Right atrium auricular region (tissue), 2 donors: ENCODE measurements around the gene ZNF516. TPM values are rescaled to one million over a fixed set of nuclear protein-coding genes. Genes with fewer than 3 reads are reported as not detected.
A peak's percentile ranks its signal among the peaks of the same experiment; 100 is the strongest.

Experiments
- DNase-seq: peaks from one replicate; pipeline ENCODE4 v3.0.0-alpha.2; 2019; ENCODE audit warnings: low spot score
- H3K27ac ChIP-seq, 2 donors: fragments of 200-600 bp; sonication (generic); 1 replicate in 1 of 2; 2 replicates in 1 of 2; pipeline ENCODE4 v1.5.1; 2016 to 2019
- H3K27me3 ChIP-seq, 2 donors: fragments of 200-600 bp; sonication (generic); one replicate each; pipeline versions ENCODE4 v1.5.1 to v1.6.0; 2017 to 2019
- H3K36me3 ChIP-seq: fragments of 200-600 bp; sonication (generic); one replicate; pipeline ENCODE4 v1.5.1; 2016
- H3K4me1 ChIP-seq, 2 donors: fragments of 200-600 bp; sonication (generic); one replicate each; pipeline versions ENCODE4 v1.5.1 to v1.6.0; 2017 to 2019
- H3K4me3 ChIP-seq, 2 donors: fragments of 200-600 bp; sonication (generic); 1 replicate in 1 of 2; 2 replicates in 1 of 2; pipeline ENCODE4 v1.5.1; 2017 to 2019; ENCODE audit warnings: mild to moderate bottlenecking in 1 of 2, moderate library complexity in 1 of 2
- H3K9me3 ChIP-seq, 2 donors: fragments of 200-600 bp; sonication (generic); one replicate each; pipeline ENCODE4 v1.5.1; 2019
- total RNA-seq, 2 donors: library from RNA; depleted of rRNA; stranded (reverse); fragments of >200 nt; gene quantifications; one replicate each; pipeline ENCODE4 v1.1.0, GENCODE V29; 2016
- TF ChIP-seq, protein P1 (sequence below), 2 donors: fragments of 200-600 bp; sonication (generic); IDR thresholded peaks; one replicate each; pipeline ENCODE4 v1.5.1; 2019; ENCODE audit warnings: antibody characterized with exemption in 2 of 2

Gene ZNF516
- total RNA-seq, 2 donors from 2014 or later = 11.0 to 14.0 TPM

DNA sequence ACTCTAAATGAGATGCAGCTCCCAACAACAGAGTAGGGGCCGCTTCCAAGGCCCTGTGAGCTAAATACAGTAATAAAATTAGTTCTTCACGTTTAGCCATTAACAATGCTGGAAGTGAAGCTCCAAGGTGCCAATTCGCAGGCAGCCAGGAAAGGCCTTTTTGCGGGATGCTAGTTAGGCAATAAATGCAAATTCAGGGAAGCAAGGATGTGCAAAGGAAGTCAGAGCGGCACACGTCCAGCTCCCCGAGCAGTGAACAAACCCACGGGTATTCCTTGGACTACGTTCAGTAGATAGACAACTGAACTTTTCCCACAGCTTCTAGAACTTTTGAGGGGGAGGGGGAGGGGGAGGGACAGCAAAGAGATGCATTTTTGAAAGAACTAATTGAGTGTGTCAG is 6.9 kb downstream of the ZNF516 start:
- TF ChIP-seq, protein P1, sequence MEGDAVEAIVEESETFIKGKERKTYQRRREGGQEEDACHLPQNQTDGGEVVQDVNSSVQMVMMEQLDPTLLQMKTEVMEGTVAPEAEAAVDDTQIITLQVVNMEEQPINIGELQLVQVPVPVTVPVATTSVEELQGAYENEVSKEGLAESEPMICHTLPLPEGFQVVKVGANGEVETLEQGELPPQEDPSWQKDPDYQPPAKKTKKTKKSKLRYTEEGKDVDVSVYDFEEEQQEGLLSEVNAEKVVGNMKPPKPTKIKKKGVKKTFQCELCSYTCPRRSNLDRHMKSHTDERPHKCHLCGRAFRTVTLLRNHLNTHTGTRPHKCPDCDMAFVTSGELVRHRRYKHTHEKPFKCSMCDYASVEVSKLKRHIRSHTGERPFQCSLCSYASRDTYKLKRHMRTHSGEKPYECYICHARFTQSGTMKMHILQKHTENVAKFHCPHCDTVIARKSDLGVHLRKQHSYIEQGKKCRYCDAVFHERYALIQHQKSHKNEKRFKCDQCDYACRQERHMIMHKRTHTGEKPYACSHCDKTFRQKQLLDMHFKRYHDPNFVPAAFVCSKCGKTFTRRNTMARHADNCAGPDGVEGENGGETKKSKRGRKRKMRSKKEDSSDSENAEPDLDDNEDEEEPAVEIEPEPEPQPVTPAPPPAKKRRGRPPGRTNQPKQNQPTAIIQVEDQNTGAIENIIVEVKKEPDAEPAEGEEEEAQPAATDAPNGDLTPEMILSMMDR (IDR thresholded peaks at IDR 0.05) = no peak
- H3K4me3 ChIP-seq = no peak overlapping the region
- H3K4me1 ChIP-seq = peaks cover 0 to 26% of the 10 kb centered on the region in 2 donors
- H3K36me3 ChIP-seq = no peaks in the 10 kb centered on the region
- H3K27ac ChIP-seq = no peak overlapping the region
- H3K9me3 ChIP-seq = no peaks in the 10 kb centered on the region
- no peaks in the 10 kb centered on the region for H3K27me3 ChIP-seq
- DNase-seq = peak; percentile 58

DNA sequence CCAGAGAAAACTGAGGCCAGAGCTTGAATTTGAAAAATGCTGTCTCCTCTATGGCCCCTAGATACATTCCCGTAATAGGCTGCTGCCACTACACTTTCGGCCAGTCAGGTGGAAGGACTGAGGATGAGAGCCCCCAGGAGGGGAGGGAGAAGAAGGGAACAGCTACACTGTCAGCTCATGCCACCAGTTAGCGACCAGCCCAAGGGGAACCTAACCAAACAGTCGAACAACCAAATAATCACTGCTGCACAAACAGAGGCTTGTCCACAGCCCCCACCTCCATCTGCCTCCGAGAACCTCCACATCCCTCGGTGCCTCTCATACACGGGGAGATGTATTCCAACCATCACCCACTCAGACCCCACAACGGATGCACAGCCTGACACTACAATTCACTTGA is 7.3 kb downstream of the ZNF516 start:
- Histone ChIP-seq H3K36me3 (no peaks in the 10 kb centered on the region), H3K4me1 (peaks cover 0 to 26% of the 10 kb centered on the region in 2 donors), H3K27me3 (no peaks in the 10 kb centered on the region), H3K9me3 (no peaks in the 10 kb centered on the region), H3K27ac (no peak overlapping the region), H3K4me3 (no peak overlapping the region)
- TF ChIP-seq, protein P1 (IDR thresholded peaks at IDR 0.05) = no peak
- DNase-seq = no peak

DNA sequence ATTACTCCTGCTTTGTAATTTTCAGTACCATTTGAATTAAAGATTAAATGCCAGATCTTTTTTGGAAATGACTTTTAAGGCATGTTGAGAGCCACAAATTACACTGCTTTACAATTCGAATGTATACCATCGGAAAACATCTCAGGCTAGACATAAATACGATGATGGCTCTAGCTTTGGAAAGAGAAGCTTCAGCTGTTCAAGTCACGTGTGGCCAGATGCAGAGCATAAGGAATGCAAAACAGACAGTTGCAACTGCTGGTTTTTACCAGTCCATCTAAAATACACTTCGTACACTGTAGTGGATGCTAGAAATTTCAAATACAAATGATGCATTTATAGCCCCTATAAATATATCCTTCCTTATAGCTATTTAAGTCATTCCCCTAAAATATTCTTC is 8.0 kb downstream of the ZNF516 start:
- no peak overlapping the region for H3K4me3 ChIP-seq
- H3K4me1 ChIP-seq = peaks cover 0 to 26% of the 10 kb centered on the region in 2 donors

DNA sequence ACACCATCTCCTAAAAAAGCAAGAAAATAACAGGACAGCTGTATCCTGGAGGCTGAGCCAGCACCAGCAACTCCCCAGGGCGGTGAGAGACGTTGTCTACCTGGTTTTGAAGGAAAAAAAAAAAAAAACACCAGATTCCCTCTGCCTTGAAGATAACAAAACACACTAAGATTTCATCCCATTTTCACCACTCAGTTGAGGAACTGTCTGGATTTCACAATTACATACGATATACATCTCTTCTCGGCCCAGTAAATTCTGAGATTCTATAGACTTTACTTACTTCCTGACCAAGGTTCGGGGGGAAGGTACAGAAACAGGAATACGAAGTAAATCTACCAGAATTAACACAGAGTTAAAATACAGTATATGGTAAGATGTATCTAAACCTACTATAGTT is 8.5 kb downstream of the ZNF516 start:
- no peak for DNase-seq
- no peak overlapping the region for H3K27ac ChIP-seq
- H3K4me3 ChIP-seq = no peak overlapping the region
- H3K36me3 ChIP-seq = no peaks in the 10 kb centered on the region
- TF ChIP-seq, protein P1 (IDR thresholded peaks at IDR 0.05) = no peak
- H3K9me3 ChIP-seq = no peaks in the 10 kb centered on the region
- H3K27me3 ChIP-seq = no peaks in the 10 kb centered on the region
- H3K4me1 ChIP-seq = peaks cover 0 to 26% of the 10 kb centered on the region in 2 donors

More for the DNA sequence above, 8.0 kb downstream of the ZNF516 start:
- no peaks in the 10 kb centered on the region for H3K9me3 ChIP-seq
- no peaks in the 10 kb centered on the region for H3K36me3 ChIP-seq
- TF ChIP-seq, protein P1 (IDR thresholded peaks at IDR 0.05) = no peak
- DNase-seq = no peak
- H3K27ac ChIP-seq = no peak overlapping the region
- no peaks in the 10 kb centered on the region for H3K27me3 ChIP-seq

DNA sequence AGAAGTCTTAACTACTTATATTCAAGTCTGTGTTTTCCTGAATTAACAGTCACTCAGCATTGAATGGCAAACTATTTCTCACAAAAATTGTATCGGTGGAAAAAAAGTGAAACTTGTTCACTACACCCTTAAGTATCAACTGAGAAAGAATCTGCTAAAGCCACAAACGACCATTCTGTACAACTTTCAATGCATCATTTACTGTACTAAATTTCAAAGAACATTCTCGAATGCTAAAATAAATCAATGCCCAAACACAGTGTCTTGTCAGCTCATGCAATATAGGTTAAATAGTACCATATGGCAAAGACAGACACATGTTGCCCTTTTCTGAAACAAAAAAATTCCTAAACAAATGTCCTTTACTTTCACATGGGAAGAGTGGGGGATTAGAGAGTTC is 9.0 kb downstream of the ZNF516 start:
- TF ChIP-seq, protein P1 (IDR thresholded peaks at IDR 0.05) = no peak
- Histone ChIP-seq H3K9me3 (no peaks in the 10 kb centered on the region), H3K4me1 (peaks cover 0 to 26% of the 10 kb centered on the region in 2 donors), H3K36me3 (no peaks in the 10 kb centered on the region), H3K4me3 (no peak overlapping the region), H3K27me3 (no peaks in the 10 kb centered on the region), H3K27ac (no peak overlapping the region)
- no peak for DNase-seq

DNA sequence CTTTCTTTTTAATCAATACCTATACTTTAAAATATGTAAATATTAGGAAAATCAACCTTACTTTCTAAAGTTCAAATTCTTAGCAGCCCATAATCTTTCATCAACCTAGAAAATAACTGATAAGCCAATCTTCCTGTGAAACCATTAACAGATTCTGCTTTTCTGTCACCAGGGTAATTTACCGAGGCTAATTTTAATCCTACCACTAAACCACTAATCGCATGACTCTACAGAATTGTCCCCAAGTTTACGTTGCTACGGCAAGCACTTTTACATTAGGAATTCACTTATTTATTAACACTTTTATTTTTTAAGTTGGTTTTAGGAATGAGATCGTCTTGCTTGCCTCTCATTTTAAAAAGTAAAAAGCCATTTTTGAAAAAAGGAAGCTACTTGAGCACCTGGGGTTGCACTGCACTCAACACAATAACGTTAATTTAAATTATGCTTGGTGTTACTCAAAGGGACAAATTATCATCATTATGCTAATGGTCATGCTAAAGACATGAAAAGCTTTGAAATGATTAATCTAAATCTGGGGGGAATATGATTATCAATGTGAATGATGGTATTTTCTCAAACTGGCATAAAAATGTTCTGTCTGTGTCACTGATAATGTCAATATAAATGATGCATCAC is 10.2 kb downstream of the ZNF516 start:
- H3K36me3 ChIP-seq = no peaks in the 10 kb centered on the region
- TF ChIP-seq, protein P1 (IDR thresholded peaks at IDR 0.05) = no peak
- H3K4me1 ChIP-seq = peaks cover 0 to 19% of the 10 kb centered on the region in 2 donors
- H3K27ac ChIP-seq = no peak overlapping the region
- H3K27me3 ChIP-seq = no peaks in the 10 kb centered on the region
- H3K9me3 ChIP-seq = no peaks in the 10 kb centered on the region
- DNase-seq = no peak
- H3K4me3 ChIP-seq = no peak overlapping the region
